H9 (cell line): ENCODE results near the gene VTCN1. TPM values are rescaled to one million over a fixed set of nuclear protein-coding genes. Genes with fewer than 3 reads are reported as not detected.

Experiments used
- DNase-seq: peaks from one replicate; pipeline ENCODE4 v3.0.0-alpha.2; 2017
- H2AFZ ChIP-seq: one replicate; pipeline ENCODE4 v1.6.1; 2013; ENCODE audit warnings: mild to moderate bottlenecking, low read length, control low read depth, moderate library complexity
- H2AK5ac ChIP-seq: 2 replicates; pipeline ENCODE4 v1.6.1; 2013; ENCODE audit warnings: low read length, control low read depth, mixed read lengths; ENCODE audit not compliant: insufficient read length
- H2BK120ac ChIP-seq: one replicate; pipeline ENCODE4 v1.6.1; 2013; ENCODE audit warnings: low read depth, mild to moderate bottlenecking, low read length, control low read depth, inconsistent platforms; ENCODE audit not compliant: poor library complexity, severe bottlenecking
- H2BK12ac ChIP-seq: 2 replicates; pipeline ENCODE4 v1.6.1; 2013; ENCODE audit warnings: low read length, control low read depth, mixed read lengths, low read depth; ENCODE audit not compliant: insufficient read length
- H2BK15ac ChIP-seq: 2 replicates; pipeline ENCODE4 v1.6.1; 2013; ENCODE audit warnings: low read depth, low read length, control low read depth
- H2BK20ac ChIP-seq: one replicate; pipeline ENCODE4 v1.6.1; 2013; ENCODE audit warnings: low read depth, mild to moderate bottlenecking, low read length, control low read depth, inconsistent platforms; ENCODE audit not compliant: poor library complexity, severe bottlenecking
- H2BK5ac ChIP-seq: 2 replicates; pipeline ENCODE4 v1.6.1; 2013; ENCODE audit warnings: low read length, control low read depth, mixed read lengths; ENCODE audit not compliant: insufficient read length
- H3K14ac ChIP-seq: 2 replicates; pipeline ENCODE4 v1.6.1; 2013; ENCODE audit warnings: low read length, control low read depth; ENCODE audit not compliant: insufficient read depth
- H3K18ac ChIP-seq: 2 replicates; pipeline ENCODE4 v1.6.1; 2013; ENCODE audit warnings: low read depth, mild to moderate bottlenecking, mixed read lengths, low read length, control low read depth; ENCODE audit not compliant: insufficient read length
- H3K23ac ChIP-seq: 2 replicates; pipeline ENCODE4 v1.6.1; 2013; ENCODE audit warnings: low read length, control low read depth, mixed read lengths, low read depth; ENCODE audit not compliant: insufficient read length
- H3K23me2 ChIP-seq: 2 replicates; pipeline ENCODE4 v1.6.1; 2013; ENCODE audit warnings: low read depth, mild to moderate bottlenecking, mixed read lengths, low read length, control low read depth; ENCODE audit not compliant: insufficient read length, poor library complexity, severe bottlenecking
- H3K27ac ChIP-seq: 2 replicates; pipeline ENCODE4 v1.5.1; 2013; ENCODE audit warnings: low read length, control low read depth, mixed read lengths, low read depth; ENCODE audit not compliant: insufficient read length
- H3K27me3 ChIP-seq: 2 replicates; pipeline ENCODE4 v1.6.1; 2013; ENCODE audit warnings: low read length, control low read depth, inconsistent platforms; ENCODE audit not compliant: insufficient read depth
- H3K4ac ChIP-seq: 2 replicates; pipeline ENCODE4 v1.6.1; 2013; ENCODE audit warnings: low read depth, mild to moderate bottlenecking, control low read depth, inconsistent platforms, low read length, moderate library complexity
- H3K4me1 ChIP-seq: 2 replicates; pipeline ENCODE4 v1.6.1; 2013; ENCODE audit warnings: low read length, control low read depth, inconsistent platforms; ENCODE audit not compliant: insufficient read depth
- H3K4me2 ChIP-seq: 2 replicates; pipeline ENCODE4 v1.6.1; 2013; ENCODE audit warnings: low read length, control low read depth, mixed read lengths; ENCODE audit not compliant: insufficient read length, insufficient read depth
- H3K56ac ChIP-seq: 2 replicates; pipeline ENCODE4 v1.6.1; 2013; ENCODE audit warnings: low read depth, mild to moderate bottlenecking, mixed read lengths, low read length, control low read depth; ENCODE audit not compliant: insufficient read length
- H3K79me1 ChIP-seq: 2 replicates; pipeline ENCODE4 v1.6.1; 2013; ENCODE audit warnings: low read depth, mild to moderate bottlenecking, moderate library complexity, low read length, control low read depth, inconsistent platforms; ENCODE audit not compliant: insufficient read depth, poor library complexity, severe bottlenecking
- H3K79me2 ChIP-seq: 2 replicates; pipeline ENCODE4 v1.6.1; 2013; ENCODE audit warnings: low read length, control low read depth, inconsistent platforms; ENCODE audit not compliant: insufficient read depth
- H3K9ac ChIP-seq: 2 replicates; pipeline ENCODE4 v1.6.1; 2013; ENCODE audit warnings: low read length, control low read depth, mixed read lengths; ENCODE audit not compliant: insufficient read length; ENCODE audit errors: extremely low read depth
- H3K9me3 ChIP-seq: one replicate; pipeline ENCODE4 v1.6.1; 2013; ENCODE audit warnings: low read depth, low read length, inconsistent platforms; ENCODE audit not compliant: control insufficient read depth
- H3T11ph ChIP-seq: one replicate; pipeline ENCODE4 v1.6.1; 2013; ENCODE audit warnings: mild to moderate bottlenecking, low read length, control low read depth, inconsistent platforms
- H4K20me1 ChIP-seq: one replicate; pipeline ENCODE4 v1.6.1; 2013; ENCODE audit not compliant: control insufficient read depth, insufficient read length, insufficient read depth
- H4K5ac ChIP-seq: 2 replicates; pipeline ENCODE4 v1.6.1; 2013; ENCODE audit warnings: low read depth, mild to moderate bottlenecking, mixed read lengths, low read length, control low read depth; ENCODE audit not compliant: insufficient read length
- H4K8ac ChIP-seq: replicated peaks from 2 replicates; pipeline ENCODE4 v1.6.1; 2013; ENCODE audit warnings: low read length, control low read depth, mixed read lengths, low read depth; ENCODE audit not compliant: insufficient read length
- H4K91ac ChIP-seq: 2 replicates; pipeline ENCODE4 v1.6.1; 2013; ENCODE audit warnings: low read depth, mild to moderate bottlenecking, moderate library complexity, mixed read lengths, low read length, control low read depth; ENCODE audit not compliant: insufficient read length
- H3K27ac Mint-ChIP-seq, 3 experiments: 2 replicates in 2 of 3; 3 replicates in 1 of 3; pipeline ENCODE4 v1.8.0; 2020 to 2021; ENCODE audit warnings: mixed read lengths in 3 of 3, mild to moderate bottlenecking in 1 of 3, moderate library complexity in 1 of 3
- H3K27me3 Mint-ChIP-seq: 2 replicates; pipeline ENCODE4 v1.8.0; 2021; ENCODE audit warnings: low read depth, mild to moderate bottlenecking, moderate library complexity, mixed read lengths
- H3K36me3 Mint-ChIP-seq, 3 experiments: 2 replicates in 2 of 3; 3 replicates in 1 of 3; pipeline ENCODE4 v1.8.0; 2020 to 2021; ENCODE audit warnings: low read depth in 3 of 3, mixed read lengths in 3 of 3; ENCODE audit not compliant: insufficient read depth in 1 of 3
- H3K4me1 Mint-ChIP-seq, 2 experiments: 2 replicates each; pipeline ENCODE4 v1.8.0; 2020; ENCODE audit warnings: mixed read lengths in 2 of 2
- H3K4me3 Mint-ChIP-seq, 2 experiments: 2 replicates in 1 of 2; 3 replicates in 1 of 2; pipeline ENCODE4 v1.8.0; 2020 to 2021; ENCODE audit warnings: mild to moderate bottlenecking in 2 of 2, mixed read lengths in 2 of 2, moderate library complexity in 1 of 2
- H3K9me3 Mint-ChIP-seq, 2 experiments: 2 replicates in 1 of 2; 3 replicates in 1 of 2; pipeline ENCODE4 v1.8.0; 2020; ENCODE audit warnings: mild to moderate bottlenecking in 2 of 2, mixed read lengths in 2 of 2, moderate library complexity in 1 of 2
- CTCF ChIP-seq: fragments of 200-600 bp; sonication (generic); conservative IDR thresholded peaks from 3 replicates; pipeline ENCODE4 v1.8.0; 2021; ENCODE audit warnings: antibody characterized with exemption, mild to moderate bottlenecking
- total RNA-seq: library from RNA; stranded (reverse); gene quantifications from 2 replicates; pipeline ENCODE4 v1.2.1, GENCODE V29; 2021

The VTCN1 gene
- total RNA-seq, 1 experiment from 2014 or later = 0.33 TPM

GRCh38 chr1:117105722-117106121, 105.0 kb downstream of the VTCN1 start:
- Histone ChIP-seq H4K8ac (no peak overlapping the region), H2BK20ac (no peak overlapping the region), H3K4ac (no peak overlapping the region), H2AFZ (no peak overlapping the region), H4K5ac (no peak overlapping the region), H3K9ac (no peak overlapping the region), H3K4me1 (no peaks in the 10 kb centered on the region), H3T11ph (no peak overlapping the region), H4K20me1 (no peaks in the 10 kb centered on the region), H3K27ac (no peak overlapping the region), H3K23ac (no peak overlapping the region), H3K79me1 (no peaks in the 10 kb centered on the region), H3K79me2 (no peaks in the 10 kb centered on the region), H2BK120ac (no peak overlapping the region), H3K14ac (no peak overlapping the region), H2BK5ac (no peak overlapping the region), H3K4me2 (no peak overlapping the region), H3K56ac (no peak overlapping the region), H4K91ac (no peak overlapping the region), H2BK12ac (no peak overlapping the region), H3K9me3 (no peaks in the 10 kb centered on the region), H2AK5ac (no peak overlapping the region), H3K23me2 (no peaks in the 10 kb centered on the region), H3K27me3 (no peaks in the 10 kb centered on the region), H3K18ac (no peak overlapping the region), H2BK15ac (no peak overlapping the region)
- Mint-ChIP-seq H3K4me1 (no peaks in the 10 kb centered on the region), H3K36me3 (peaks cover 27 to 78% (median 63%) of the 10 kb centered on the region in 3 experiments), H3K27me3 (no peaks in the 10 kb centered on the region), H3K9me3 (no peaks in the 10 kb centered on the region), H3K4me3 (no peak overlapping the region), H3K27ac (no peak overlapping the region)
- no peak for TF ChIP-seq CTCF
- DNase-seq = no peak
